ENCODE data around the gene PHF1.
"Not testable (repeated sequence)": the region's sequence is repeated elsewhere in the genome, so short reads cannot be mapped to it uniquely, and the experiment has no call there.

The PHF1 gene

GRCh38 chr6:33392595-33392948, 18.2 kb upstream of the PHF1 start:
- Histone ChIP-seq H3K27ac (ENCODE audit: low read depth, low read length) (no peak overlapping the region), H3K27me3 (ENCODE audit: insufficient read depth, low read length) (no peaks in the 10 kb centered on the region), H3K4me3 (ENCODE audit: low read length) (peak overlapping the region; percentile 93), H3K36me3 (ENCODE audit: insufficient read depth, low read length) (peaks cover 8% of the 10 kb centered on the region), H3K9me3 (ENCODE audit: insufficient read depth, low read depth, low read length) (no peaks in the 10 kb centered on the region), H3K9ac (ENCODE audit: low read depth, low read length) (peak overlapping the region; percentile 84), H3K4me1 (ENCODE audit: insufficient read depth, low read length) (peaks cover 13% of the 10 kb centered on the region)
- WGBS: 51% methylated on average over 5 of the region's 5 CpGs

- Histone ChIP-seq H3K4me1 (ENCODE audit: insufficient read depth, low read length) (peaks cover 13% of the 10 kb centered on the region), H3K9me3 (ENCODE audit: insufficient read depth, low read depth, low read length) (no peaks in the 10 kb centered on the region), H3K27me3 (ENCODE audit: insufficient read depth, low read length) (no peaks in the 10 kb centered on the region), H3K27ac (ENCODE audit: low read depth, low read length) (no peak overlapping the region), H3K9ac (ENCODE audit: low read depth, low read length) (peak overlapping the region; percentile 84; the same call in 1 of the 2 replicates), H3K4me3 (ENCODE audit: low read length) (peak overlapping the region; percentile 93), H3K36me3 (ENCODE audit: insufficient read depth, low read length) (peaks cover 12% of the 10 kb centered on the region)
- WGBS: 69% methylated on average over 3 of the region's 3 CpGs
Observed at GRCh38 chr6:33392979-33393378, 17.8 kb upstream of the PHF1 start.

- WGBS: 96% methylated on average over 1 of the region's 1 CpG
- H3K36me3 ChIP-seq (ENCODE audit: insufficient read depth, low read length): peaks cover 51% of the 10 kb centered on the region
- peaks cover 6% of the 10 kb centered on the region; the same call in 1 of the 2 replicates for H3K4me1 ChIP-seq (ENCODE audit: insufficient read depth, low read length)
- H3K9me3 ChIP-seq (ENCODE audit: insufficient read depth, low read depth, low read length): no peaks in the 10 kb centered on the region
- no peaks in the 10 kb centered on the region for H3K27me3 ChIP-seq (ENCODE audit: insufficient read depth, low read length)
- no peak overlapping the region for H3K4me3 ChIP-seq (ENCODE audit: low read length)
- no peak overlapping the region for H3K27ac ChIP-seq (ENCODE audit: low read depth, low read length)
- no peak overlapping the region for H3K9ac ChIP-seq (ENCODE audit: low read depth, low read length)
Observed at GRCh38 chr6:33397541-33397940, 13.3 kb upstream of the PHF1 start.

GRCh38 chr6:33398601-33399000, 12.2 kb upstream of the PHF1 start:
- H3K9ac ChIP-seq (ENCODE audit: low read depth, low read length); H3K9me3 ChIP-seq (ENCODE audit: insufficient read depth, low read depth, low read length); H3K4me1 ChIP-seq (ENCODE audit: insufficient read depth, low read length); H3K4me3 ChIP-seq (ENCODE audit: low read length); H3K27me3 ChIP-seq (ENCODE audit: insufficient read depth, low read length); H3K27ac ChIP-seq (ENCODE audit: low read depth, low read length): not testable (repeated sequence)
- WGBS: 91% methylated on average over 2 of the region's 3 CpGs
- H3K36me3 ChIP-seq (ENCODE audit: insufficient read depth, low read length): peaks cover 62% of the 10 kb centered on the region

GRCh38 chr6:33399881-33400280, 10.9 kb upstream of the PHF1 start:
- not testable (repeated sequence) for H3K9me3 ChIP-seq (ENCODE audit: insufficient read depth, low read depth, low read length); H3K27ac ChIP-seq (ENCODE audit: low read depth, low read length); H3K4me3 ChIP-seq (ENCODE audit: low read length); H3K4me1 ChIP-seq (ENCODE audit: insufficient read depth, low read length); H3K9ac ChIP-seq (ENCODE audit: low read depth, low read length); H3K27me3 ChIP-seq (ENCODE audit: insufficient read depth, low read length)
- WGBS: 86% methylated on average over 6 of the region's 6 CpGs
- H3K36me3 ChIP-seq (ENCODE audit: insufficient read depth, low read length): peaks cover 74% of the 10 kb centered on the region

- peaks cover 81% of the 10 kb centered on the region for H3K36me3 ChIP-seq (ENCODE audit: insufficient read depth, low read length)
- no peak overlapping the region for H3K9ac ChIP-seq (ENCODE audit: low read depth, low read length)
- H3K9me3 ChIP-seq (ENCODE audit: insufficient read depth, low read depth, low read length): no peaks in the 10 kb centered on the region
- WGBS: 95% methylated on average over 17 of the region's 17 CpGs
- no peak overlapping the region for H3K4me3 ChIP-seq (ENCODE audit: low read length)
- H3K4me1 ChIP-seq (ENCODE audit: insufficient read depth, low read length): peaks cover 7% of the 10 kb centered on the region; the same call in 1 of the 2 replicates
- no peak overlapping the region for H3K27ac ChIP-seq (ENCODE audit: low read depth, low read length)
- no peaks in the 10 kb centered on the region for H3K27me3 ChIP-seq (ENCODE audit: insufficient read depth, low read length)
Observed at GRCh38 chr6:33404884-33405283, 5.9 kb upstream of the PHF1 start.

- Histone ChIP-seq H3K9me3 (ENCODE audit: insufficient read depth, low read depth, low read length) (no peaks in the 10 kb centered on the region), H3K4me1 (ENCODE audit: insufficient read depth, low read length) (peaks cover 7% of the 10 kb centered on the region; the same call in 1 of the 2 replicates), H3K4me3 (ENCODE audit: low read length) (no peak overlapping the region), H3K27me3 (ENCODE audit: insufficient read depth, low read length) (no peaks in the 10 kb centered on the region), H3K27ac (ENCODE audit: low read depth, low read length) (no peak overlapping the region), H3K9ac (ENCODE audit: low read depth, low read length) (no peak overlapping the region), H3K36me3 (ENCODE audit: insufficient read depth, low read length) (peaks cover 75% of the 10 kb centered on the region)
- 93% methylated on average over 15 of the region's 15 CpGs for WGBS
Observed at GRCh38 chr6:33405386-33405940, 5.4 kb upstream of the PHF1 start.

GRCh38 chr6:33406126-33406525, 4.7 kb upstream of the PHF1 start:
- Histone ChIP-seq H3K9ac (ENCODE audit: low read depth, low read length) (no peak overlapping the region), H3K27me3 (ENCODE audit: insufficient read depth, low read length) (no peaks in the 10 kb centered on the region), H3K4me3 (ENCODE audit: low read length) (no peak overlapping the region), H3K27ac (ENCODE audit: low read depth, low read length) (no peak overlapping the region), H3K36me3 (ENCODE audit: insufficient read depth, low read length) (peaks cover 72% of the 10 kb centered on the region), H3K9me3 (ENCODE audit: insufficient read depth, low read depth, low read length) (no peaks in the 10 kb centered on the region), H3K4me1 (ENCODE audit: insufficient read depth, low read length) (peaks cover 7% of the 10 kb centered on the region; the same call in 1 of the 2 replicates)
- 95% methylated on average over 16 of the region's 17 CpGs for WGBS

GRCh38 chr6:33407132-33407718, 3.6 kb upstream of the PHF1 start:
- WGBS: 92% methylated on average over 5 of the region's 5 CpGs
- H3K27me3 ChIP-seq (ENCODE audit: insufficient read depth, low read length): no peaks in the 10 kb centered on the region
- no peak overlapping the region for H3K9ac ChIP-seq (ENCODE audit: low read depth, low read length)
- peaks cover 11% of the 10 kb centered on the region; the same call in 1 of the 2 replicates for H3K4me1 ChIP-seq (ENCODE audit: insufficient read depth, low read length)
- no peak overlapping the region for H3K27ac ChIP-seq (ENCODE audit: low read depth, low read length)
- no peaks in the 10 kb centered on the region for H3K9me3 ChIP-seq (ENCODE audit: insufficient read depth, low read depth, low read length)
- peaks cover 64% of the 10 kb centered on the region for H3K36me3 ChIP-seq (ENCODE audit: insufficient read depth, low read length)
- no peak overlapping the region for H3K4me3 ChIP-seq (ENCODE audit: low read length)

GRCh38 chr6:33410050-33410710, 634 bp upstream of the PHF1 start:
- WGBS: 1% methylated on average over 65 of the region's 65 CpGs
- Histone ChIP-seq H3K36me3 (ENCODE audit: insufficient read depth, low read length) (peaks cover 63% of the 10 kb centered on the region), H3K27ac (ENCODE audit: low read depth, low read length) (peak overlapping the region; percentile 97), H3K4me1 (ENCODE audit: insufficient read depth, low read length) (peaks cover 11% of the 10 kb centered on the region; the same call in 1 of the 2 replicates), H3K9me3 (ENCODE audit: insufficient read depth, low read depth, low read length) (no peaks in the 10 kb centered on the region), H3K4me3 (ENCODE audit: low read length) (peak overlapping the region; percentile 67), H3K27me3 (ENCODE audit: insufficient read depth, low read length) (no peaks in the 10 kb centered on the region), H3K9ac (ENCODE audit: low read depth, low read length) (peak overlapping the region; percentile 65)

- H3K4me1 ChIP-seq (ENCODE audit: insufficient read depth, low read length): peaks cover 20% of the 10 kb centered on the region
- H3K27me3 ChIP-seq (ENCODE audit: insufficient read depth, low read length): no peaks in the 10 kb centered on the region
- H3K27ac ChIP-seq (ENCODE audit: low read depth, low read length): peak overlapping the region; percentile 97; the same call in 1 of the 2 replicates
- H3K9me3 ChIP-seq (ENCODE audit: insufficient read depth, low read depth, low read length): no peaks in the 10 kb centered on the region
- peaks cover 63% of the 10 kb centered on the region for H3K36me3 ChIP-seq (ENCODE audit: insufficient read depth, low read length)
- WGBS: 68% methylated on average over 6 of the region's 6 CpGs
- H3K4me3 ChIP-seq (ENCODE audit: low read length): peak overlapping the region; percentile 67
- H3K9ac ChIP-seq (ENCODE audit: low read depth, low read length): peak overlapping the region; percentile 17; the same call in 1 of the 2 replicates
Observed at GRCh38 chr6:33411632-33412005, 805 bp downstream of the PHF1 start.

Measured in HUES64 (cell line).